GM10266 (cell line): ENCODE results near the gene ARHGAP33.

Experiments used
- DNase-seq: peaks from one replicate; pipeline ENCODE4 v3.0.0; 2012; ENCODE audit errors: extremely low spot score
- TF ChIP-seq, protein P1 (sequence below): IDR thresholded peaks from 2 replicates; pipeline ENCODE4 v1.5.1; 2012; ENCODE audit warnings: mild to moderate bottlenecking, low read depth; ENCODE audit not compliant: control insufficient read depth, insufficient read depth; ENCODE audit errors: missing control alignments

Gene ARHGAP33

DNA sequence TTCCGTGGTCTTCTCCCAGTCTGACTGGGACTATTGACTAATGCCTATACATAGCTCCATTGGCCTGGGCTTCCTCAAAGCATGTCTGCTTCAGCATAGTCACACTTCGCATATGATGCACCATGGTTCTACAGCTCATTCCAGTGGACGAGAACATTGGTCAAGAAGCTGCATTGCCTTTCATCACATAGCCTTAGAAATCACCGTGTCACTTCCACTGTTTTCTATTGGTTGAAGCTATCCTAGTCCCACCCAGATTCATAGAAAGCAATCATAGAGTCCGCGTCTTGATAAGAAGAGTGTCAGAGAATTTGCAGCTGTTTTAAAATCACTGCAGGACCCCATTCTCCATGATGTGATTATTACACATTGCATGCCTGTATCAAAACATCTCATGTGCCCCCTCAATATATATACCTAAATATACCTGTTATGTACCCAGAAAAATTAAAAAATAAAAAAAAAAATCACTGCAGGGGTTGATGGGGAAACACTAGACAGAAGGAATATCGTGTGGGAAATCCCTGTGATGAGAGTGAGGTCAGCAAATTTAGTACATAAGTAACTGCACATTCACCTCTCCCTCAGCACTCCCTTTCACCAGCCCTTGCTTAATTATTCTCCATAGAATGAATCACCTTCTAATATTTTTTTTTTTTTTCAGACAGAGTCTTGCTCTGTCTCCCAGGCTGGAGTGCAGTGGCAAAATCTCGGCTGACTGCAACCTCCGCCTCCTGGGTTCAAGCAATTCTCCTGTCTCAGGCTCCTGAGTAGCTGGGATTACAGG, 2.2 kb upstream of the ARHGAP33 start:
- DNase-seq: no peak
- TF ChIP-seq, protein P1, sequence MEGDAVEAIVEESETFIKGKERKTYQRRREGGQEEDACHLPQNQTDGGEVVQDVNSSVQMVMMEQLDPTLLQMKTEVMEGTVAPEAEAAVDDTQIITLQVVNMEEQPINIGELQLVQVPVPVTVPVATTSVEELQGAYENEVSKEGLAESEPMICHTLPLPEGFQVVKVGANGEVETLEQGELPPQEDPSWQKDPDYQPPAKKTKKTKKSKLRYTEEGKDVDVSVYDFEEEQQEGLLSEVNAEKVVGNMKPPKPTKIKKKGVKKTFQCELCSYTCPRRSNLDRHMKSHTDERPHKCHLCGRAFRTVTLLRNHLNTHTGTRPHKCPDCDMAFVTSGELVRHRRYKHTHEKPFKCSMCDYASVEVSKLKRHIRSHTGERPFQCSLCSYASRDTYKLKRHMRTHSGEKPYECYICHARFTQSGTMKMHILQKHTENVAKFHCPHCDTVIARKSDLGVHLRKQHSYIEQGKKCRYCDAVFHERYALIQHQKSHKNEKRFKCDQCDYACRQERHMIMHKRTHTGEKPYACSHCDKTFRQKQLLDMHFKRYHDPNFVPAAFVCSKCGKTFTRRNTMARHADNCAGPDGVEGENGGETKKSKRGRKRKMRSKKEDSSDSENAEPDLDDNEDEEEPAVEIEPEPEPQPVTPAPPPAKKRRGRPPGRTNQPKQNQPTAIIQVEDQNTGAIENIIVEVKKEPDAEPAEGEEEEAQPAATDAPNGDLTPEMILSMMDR: no peak

DNA sequence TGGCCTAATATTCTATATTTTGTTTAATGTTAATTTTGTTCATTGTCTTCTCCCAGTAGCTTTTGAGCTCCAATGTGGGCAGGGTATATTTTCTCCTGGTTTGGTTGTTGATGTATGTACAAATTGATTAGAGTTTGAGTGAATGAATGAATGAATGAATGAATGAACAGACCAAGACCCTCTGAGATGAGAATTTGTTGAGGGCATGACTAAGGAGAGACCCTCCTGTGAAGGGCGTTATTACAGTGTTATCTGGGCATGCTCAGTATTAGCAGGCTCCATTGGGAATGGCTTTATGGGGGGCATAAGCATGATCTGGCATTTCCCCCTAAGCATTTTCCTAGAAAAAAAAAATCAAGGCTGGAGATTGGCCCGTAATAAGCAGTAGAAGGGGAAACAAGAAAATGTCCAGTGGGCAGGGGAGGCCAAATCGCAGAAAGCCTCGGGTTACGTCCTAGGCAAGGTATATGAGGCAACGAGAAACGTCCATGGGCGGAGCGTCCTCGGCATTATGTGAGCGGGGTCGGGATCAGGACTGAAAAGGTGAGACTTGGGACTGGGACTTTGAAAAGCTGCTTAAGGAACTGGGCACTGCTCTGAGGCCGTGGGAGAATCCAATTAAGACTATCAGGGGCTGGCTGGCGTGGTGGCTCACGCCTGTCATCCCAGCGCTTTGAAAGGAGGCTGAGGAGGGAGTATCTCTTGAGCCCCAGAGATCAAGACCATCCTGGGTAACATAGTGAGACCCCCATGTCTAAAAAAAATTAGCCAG, 904 bp upstream of the ARHGAP33 start:
- TF ChIP-seq, protein P1: no peak
- DNase-seq: no peak

DNA sequence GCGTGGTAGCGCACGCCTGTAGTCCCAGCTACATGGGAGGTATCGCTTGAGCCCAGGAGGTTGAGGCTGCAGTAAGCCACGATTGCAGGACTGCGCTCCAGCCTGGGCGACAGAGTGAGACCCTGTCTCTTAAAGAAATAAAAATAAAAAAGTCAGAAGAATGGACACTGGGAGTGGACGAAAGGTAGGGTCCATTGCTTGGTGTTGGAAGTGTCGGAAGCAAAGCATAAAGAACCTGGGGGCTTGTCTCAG, 392 bp upstream of the ARHGAP33 start:
- TF ChIP-seq, protein P1: no peak
- DNase-seq: no peak

DNA sequence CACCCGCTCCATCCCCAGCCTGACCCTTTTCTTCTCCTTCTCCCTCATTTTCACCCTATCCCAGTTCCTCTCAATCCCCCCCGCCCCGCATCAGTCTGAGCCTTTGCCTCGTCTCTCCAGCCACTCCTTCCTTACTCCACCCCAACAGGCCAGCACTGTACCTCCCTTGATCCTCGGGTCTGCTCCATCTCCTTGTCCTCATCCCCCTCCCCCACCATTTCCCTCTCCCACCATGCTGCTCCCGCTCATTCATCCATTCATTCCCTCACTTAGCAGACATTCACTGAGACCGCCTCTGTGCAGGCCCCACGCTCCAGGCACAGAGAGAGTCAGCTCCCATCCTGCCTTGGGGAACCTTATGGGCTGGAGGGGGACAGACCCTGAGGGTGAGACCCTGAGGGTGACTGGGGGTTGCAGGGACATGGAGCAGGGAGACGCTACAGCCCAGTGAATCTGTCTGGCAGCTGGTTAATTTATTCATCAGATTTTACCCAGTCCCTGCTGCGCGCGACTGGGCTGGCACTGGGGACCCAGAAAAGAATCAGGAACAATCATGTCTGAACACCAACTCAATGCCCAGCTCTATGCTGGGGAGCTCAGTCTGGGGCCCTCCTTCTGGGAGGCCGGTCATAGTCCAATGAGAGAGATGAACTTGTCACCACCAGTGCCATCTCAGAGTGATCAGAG, 881 bp downstream of the ARHGAP33 start:
- DNase-seq: no peak
- TF ChIP-seq, protein P1: no peak

DNA sequence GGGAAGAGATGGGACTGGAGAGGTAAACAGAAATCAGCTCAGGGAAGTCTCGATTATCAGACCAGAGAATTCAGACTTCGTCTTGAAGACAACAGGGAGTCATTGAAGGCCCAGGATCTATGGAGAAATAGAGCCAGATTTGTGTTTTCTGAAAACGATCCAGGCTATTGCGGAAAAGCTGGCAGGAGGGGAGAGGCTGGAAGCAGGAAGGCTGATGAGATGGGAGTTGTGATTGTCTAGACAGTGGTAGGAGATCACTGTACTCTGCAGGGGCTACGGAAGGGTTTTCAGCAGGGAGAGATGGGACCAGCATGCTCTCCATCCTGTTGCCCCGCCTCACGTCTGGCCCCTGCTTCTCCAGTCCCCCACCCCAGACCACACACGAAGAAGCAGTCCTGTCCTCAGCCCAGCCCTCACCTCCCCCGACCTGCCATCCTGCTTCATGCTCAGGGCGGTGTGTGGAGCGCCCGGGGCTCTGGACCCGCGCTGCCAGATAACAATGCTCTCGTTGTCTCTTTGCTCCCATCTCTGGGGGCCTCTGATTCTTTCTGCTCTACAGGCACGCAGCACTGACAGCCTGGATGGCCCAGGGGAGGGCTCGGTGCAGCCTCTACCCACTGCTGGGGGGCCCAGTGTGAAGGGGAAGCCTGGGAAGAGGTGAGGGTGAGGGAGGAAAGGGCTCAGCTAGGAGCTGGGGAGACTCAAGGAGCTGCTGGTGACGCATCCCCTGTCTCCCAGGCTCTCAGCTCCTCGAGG, 1.9 kb downstream of the ARHGAP33 start:
- no peak for DNase-seq
- TF ChIP-seq, protein P1: no peak

DNA sequence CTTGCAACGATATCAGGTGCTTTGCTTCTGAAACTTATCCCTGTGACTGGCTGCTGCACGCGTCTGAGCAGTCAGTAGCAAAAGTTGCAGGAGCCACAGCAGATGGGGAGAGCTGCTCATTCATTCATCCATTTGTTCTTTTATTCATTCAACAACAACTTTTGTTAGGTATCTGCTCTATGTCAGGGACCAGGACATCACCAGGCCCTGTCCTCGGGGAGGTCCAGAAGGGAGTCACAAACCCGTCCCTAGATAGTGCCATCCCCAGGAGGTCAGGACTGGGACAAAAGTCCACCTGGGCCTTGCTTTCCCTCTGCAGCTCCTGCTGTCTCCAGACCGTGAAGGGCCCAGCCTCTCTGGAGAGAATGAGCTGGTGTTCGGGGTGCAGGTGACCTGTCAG, 2.6 kb downstream of the ARHGAP33 start:
- DNase-seq: no peak
- TF ChIP-seq, protein P1: no peak
